Measurements from ENCODE around the gene HK2.
"Not testable (repeated sequence)": the region's sequence is repeated elsewhere in the genome, so short reads cannot be mapped to it uniquely, and the experiment has no call there.

Gene HK2

DNA sequence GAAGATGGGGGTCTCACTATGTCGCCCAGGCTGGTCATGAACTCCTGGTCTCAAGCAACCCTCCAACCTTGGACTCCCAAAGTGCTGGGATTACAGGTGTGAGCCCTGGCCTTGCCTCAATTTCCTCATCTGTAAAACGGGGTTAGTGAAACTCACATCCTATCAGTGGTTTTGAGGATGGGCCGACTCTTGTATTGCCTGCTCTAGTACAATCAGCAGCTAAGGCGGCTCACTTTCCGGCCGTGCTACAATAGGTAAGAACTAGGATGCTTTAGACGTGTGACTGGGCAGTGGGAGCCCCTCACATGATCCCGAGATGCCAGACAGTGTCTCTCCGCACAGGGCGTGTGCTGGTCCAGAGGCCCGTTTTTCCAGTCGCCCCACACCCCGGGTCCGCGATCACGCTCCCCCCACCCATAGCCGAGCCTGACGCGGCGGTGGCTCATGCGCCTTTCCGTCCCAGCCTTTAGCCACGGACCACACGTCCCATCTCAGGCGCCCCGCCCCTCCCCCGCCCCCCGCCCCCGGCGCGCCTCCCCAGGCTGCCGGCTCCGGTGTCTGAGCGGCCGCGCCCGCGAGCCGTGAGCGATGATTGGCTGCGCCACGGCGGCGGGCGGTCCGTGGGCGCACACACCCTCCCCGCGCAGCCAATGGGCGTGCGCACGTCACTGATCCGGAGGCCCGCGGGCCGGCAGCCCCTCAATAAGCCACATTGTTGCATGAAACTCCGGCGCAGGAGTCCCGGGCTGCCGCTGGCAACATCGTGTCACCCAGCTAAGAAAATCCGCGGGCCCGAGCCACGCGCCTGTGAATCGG, at the start of gene HK2:
Gene HK2, plus strand, starts transcription at position 710 of the 816 bp plus-strand sequence. CDS start 454 bp downstream, outside the sequence.
- peak; percentile 68 for DNase-seq (ENCODE audit: low read depth)

DNA sequence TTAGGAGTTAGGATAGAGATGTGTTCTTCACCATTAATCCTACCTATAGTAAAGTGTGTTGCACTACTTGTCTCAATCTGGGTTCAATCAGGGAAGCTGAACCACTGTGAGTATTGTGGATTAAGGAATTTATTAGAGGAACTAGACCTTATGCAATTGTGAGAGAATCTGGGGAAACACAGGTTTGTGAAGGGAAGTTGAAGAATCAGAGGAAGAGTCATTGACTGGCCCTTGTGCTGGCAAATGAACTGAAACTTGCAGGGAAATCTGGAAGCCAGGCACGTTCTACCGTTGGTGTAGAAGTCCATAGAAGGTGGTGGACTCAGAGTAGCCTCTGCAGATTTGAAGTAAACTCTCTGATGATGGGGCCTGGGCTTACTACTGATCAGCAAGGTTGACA, 44.7 kb upstream of the HK2 start:
- no peak for DNase-seq (ENCODE audit: low read depth)

DNA sequence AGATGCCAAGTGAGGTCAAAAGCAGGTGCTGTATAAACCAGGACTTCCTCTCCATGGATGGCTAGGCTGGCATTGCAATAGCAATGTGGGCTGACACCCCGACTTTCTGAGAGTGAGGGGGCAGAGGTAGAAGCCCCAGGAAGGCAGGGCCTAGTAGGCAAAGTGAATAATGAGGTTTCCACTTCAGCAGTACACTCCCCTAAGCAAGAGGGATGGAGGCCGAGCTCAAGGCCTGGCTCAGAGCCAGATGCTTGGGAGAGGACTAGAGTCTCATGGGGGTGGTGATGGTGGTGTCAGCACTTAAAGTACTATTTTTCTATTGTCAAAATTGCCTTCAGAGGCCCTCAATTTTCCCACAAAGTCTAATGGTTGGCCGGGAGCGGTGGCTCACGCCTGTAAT, 41.6 kb upstream of the HK2 start:
- no peak for DNase-seq (ENCODE audit: low read depth)

GRCh38 chr2:74794878-74795277, 39.0 kb upstream of the HK2 start:
- DNase-seq (ENCODE audit: low read depth) = not testable (repeated sequence)

- no peak for DNase-seq (ENCODE audit: low read depth)
Observed at GRCh38 chr2:74806355-74806839, 27.5 kb upstream of the HK2 start.

GRCh38 chr2:74806920-74807319, 27.0 kb upstream of the HK2 start:
- no peak for DNase-seq (ENCODE audit: low read depth)

- DNase-seq (ENCODE audit: low read depth) = no peak
Observed at GRCh38 chr2:74812787-74813590, 20.9 kb upstream of the HK2 start.

- DNase-seq (ENCODE audit: low read depth) = no peak
Observed at GRCh38 chr2:74814102-74814501, 19.8 kb upstream of the HK2 start.

- no peak for DNase-seq (ENCODE audit: low read depth)
Observed at GRCh38 chr2:74815941-74816340, 18.0 kb upstream of the HK2 start.

DNA sequence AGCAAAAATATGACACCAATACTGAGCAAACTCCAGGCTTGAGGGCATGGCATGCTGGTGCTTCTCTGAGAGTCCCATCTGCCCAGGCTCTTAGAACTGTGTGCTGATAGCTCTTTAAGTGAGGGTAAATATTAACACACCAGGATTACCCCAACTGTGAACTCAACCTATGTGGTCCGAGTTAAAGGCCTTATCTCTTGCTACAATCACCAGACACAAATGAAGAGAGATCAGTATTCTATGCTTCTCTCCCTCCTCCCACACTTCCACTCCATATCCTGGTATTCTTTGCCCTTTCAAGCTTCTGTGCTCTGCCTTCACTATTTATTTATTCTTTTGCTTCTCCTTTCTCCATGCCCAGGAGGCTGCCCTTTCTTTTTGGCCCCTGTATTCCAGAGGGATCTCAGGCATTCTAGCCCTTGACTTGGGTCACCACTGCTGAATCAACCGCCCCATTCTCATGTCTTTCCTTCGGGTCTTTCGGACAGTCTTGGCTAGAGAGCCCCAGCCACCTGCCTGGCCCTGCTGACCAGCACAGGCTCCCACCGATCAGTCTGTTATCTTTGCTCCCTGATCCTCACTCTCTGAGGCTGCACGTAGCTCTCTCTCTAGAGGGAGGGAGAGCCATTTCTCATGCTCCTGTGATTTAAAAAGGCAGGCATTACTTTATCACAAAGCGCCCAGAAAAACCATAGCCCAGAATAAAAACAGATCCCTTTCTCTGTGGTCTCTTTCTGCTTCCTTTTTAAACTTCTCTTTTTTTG, 17.2 kb upstream of the HK2 start:
- DNase-seq (ENCODE audit: low read depth) = no peak

GRCh38 chr2:74817304-74817675, 16.6 kb upstream of the HK2 start:
- no peak for DNase-seq (ENCODE audit: low read depth)

GRCh38 chr2:74819702-74820101, 14.2 kb upstream of the HK2 start:
- DNase-seq (ENCODE audit: low read depth) = no peak

DNA sequence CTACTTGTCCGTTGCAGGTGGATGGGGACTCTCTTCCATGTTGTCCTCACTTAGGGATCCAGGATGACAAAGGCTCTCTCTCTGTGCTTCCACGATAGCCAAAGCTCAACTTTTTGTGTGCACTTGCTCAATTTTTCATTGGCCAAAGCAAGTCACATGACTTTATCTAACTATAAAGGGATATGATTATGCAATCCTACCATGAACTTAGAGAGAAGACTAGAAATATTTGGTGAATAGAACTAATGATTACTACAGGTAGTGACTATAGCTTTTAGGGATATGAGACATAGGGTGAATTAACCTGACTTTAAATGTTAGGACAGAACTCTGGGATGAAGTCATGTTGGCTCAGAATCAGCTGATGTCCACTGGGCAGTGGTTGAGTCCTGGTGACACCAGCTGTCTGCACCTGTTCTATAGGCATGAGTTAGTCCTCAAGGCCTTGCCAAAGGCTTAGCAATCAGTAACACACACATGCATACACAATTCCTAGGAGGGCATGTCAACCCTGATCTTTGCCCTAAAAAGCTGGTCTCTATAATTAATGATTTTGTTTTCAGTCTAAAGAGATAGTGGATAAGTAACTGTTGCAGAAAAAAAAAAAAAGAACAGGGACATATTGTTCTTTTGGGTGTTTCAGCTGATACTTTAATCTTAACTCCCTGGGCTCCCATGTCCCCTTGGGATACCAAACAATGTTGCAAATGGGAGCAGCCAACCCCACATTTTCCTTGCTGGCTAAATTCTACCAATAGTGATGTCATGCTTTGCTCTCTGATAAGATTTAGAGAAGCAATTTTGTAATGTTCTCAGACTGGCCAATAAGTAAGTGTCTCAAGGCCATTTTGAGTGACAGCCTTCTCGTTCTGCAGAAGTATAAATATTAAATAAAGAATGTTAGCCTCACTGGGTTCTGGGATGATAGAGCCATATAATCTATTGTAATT, 12.5 kb upstream of the HK2 start:
- no peak for DNase-seq (ENCODE audit: low read depth)

DNA sequence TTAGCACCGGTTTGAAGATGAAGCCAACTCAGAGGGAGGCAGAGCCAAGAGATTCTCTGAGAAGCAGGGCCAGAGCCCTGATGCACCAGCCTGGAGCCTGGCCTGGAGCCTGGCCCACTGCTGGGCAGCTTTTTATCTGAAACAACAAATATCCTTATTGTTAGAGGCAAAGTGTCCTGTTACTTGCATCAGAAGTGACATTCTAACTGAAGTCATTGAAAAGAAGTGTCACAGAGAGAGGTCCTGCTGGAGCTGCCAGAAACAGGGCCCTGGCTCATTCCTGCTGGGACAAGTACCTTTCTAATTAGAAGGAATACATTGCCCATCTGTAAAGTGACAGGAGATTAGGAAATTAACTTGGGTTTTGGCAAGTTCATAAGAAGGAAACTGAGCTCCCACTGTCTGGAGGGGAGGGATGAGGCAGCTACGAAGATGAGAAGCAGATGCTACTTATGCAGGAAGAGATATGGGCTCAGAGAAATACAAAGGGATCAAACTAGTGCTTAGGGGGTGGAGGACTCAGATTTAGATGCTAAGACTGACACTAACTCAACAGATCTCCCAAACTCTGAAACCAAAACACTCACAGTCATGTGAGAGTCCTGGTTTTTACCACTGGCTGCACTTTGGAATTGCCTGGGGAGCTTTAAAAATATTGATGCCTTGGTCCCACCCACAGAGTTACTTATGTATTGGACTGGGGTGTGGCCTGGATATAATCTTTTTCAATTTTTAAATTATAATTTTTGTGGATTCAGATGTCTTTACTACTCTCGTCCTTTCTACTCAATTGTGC, 11.0 kb upstream of the HK2 start:
- DNase-seq (ENCODE audit: low read depth) = no peak

- DNase-seq (ENCODE audit: low read depth) = no peak
Observed at GRCh38 chr2:74824679-74825078, 9.2 kb upstream of the HK2 start.

DNA sequence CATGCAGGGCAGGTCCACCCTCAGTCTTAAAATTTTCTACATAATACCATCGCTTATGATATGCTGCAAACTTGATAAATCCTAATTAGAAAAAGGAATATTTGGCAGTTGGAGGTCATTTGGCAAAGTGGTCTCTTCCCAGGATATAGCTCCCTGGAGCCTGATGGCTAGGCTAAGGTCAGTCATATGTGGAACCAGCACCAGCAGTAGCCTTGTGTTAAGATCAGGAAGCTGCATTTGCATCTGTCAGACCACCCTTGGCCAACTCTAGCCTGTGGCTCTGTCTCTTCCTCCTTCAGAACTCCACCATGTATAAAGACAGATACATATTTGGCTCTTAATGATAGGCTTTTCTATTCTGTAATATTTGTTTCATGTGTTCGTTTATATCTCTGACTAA, 5.4 kb upstream of the HK2 start:
- no peak for DNase-seq (ENCODE audit: low read depth)

DNA sequence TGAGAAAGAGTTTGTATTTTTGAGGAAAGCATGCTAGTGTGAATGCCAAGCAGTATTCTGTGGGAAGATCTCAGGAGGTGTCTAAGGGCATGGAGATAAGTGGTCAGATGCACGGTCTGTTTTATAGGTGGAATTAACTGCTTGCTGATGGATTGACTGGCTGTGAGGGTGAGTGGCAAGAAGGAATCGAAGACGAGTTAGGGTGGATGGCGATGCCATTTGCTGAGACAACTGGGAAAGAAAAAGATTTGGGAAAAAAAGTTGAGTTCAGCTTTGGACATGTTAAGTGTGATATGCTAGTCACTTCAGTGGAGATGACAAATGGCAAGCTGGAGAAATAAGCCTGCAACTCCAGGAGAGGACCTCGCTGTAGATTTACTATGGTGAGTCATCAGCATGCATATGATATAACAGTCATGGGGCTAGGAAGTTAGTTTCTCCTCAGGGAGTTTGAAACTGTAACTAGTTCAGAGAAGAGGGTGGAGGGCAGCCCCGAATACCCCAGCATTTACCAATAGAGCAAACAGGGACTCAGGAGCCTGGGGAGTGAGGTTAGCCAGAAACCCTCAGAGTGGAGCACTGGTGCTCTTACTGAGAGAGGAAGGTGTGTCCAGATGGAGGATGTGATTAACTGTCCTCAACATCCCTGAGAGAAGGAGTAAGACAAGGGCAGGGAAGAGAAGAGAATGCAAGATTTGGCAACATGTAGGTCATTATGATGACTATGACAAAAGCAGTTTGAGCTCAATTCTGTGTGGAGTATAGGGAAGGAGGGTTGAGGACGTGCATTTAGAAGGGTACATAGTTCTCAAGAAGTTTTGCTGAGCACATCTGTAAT, 2.0 kb upstream of the HK2 start:
- DNase-seq (ENCODE audit: low read depth) = no peak

DNA sequence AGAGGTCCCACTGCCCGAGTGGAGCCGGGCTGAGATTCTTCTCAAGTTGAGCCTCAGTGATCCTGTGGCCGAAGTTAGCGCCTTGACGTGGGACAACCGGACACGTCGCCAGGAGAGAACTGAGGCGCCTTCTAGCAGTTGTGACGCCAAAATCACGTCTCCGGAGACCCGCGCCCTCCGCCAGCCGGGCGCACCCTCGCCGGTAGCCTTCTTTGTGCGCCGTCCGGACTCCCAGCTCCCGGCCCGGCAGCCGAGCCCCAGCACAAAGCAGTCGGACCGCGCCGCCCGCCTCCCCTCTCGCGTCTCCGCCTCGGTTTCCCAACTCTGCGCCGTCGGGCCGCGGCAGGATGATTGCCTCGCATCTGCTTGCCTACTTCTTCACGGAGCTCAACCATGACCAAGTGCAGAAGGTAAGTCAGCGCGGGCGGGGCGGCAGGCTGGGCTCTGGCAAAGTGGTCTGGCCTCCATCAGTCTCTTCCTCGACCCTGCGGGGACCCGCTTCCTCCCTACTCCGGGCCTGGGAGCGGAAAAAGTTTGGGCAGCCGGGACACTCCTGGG, 386 bp downstream of the HK2 start:
- DNase-seq (ENCODE audit: low read depth) = not testable (repeated sequence)
